GOT3 (cell line): ENCODE data around the gene LHPP.

Experiments
- DNase-seq: peaks from one replicate; lab custom pipeline; 2025; ENCODE audit warnings: mixed read lengths; lab: John Stamatoyannopoulos, UW

Gene LHPP

GRCh38 chr10:124496620-124497019, 35.0 kb downstream of the LHPP start:
- no peak for DNase-seq

GRCh38 chr10:124497196-124497881, 35.7 kb downstream of the LHPP start:
- DNase-seq: no peak

- DNase-seq: no peak
These were observed 36.4 kb downstream of the LHPP start for GRCh38 chr10:124498056-124498455.

DNA sequence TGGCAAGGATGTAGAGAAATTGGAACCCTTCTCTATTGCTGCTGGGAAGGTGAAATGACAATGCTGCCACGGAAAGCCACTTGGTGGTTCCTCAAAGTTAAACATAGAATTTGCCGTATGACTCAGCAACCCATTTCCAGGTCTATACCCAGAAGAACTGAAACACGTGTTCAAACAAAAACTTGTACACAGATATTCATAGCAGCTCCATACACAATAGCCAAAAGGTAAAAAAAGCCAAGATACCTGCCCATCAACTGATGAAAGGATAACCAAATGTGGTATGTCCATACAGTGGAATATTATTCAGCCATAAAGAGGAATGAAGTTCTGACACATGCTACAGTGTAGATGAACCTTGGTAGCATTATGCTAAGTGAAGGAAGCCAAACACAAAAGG, 39.1 kb downstream of the LHPP start:
- DNase-seq: no peak

- no peak for DNase-seq
These were observed 43.1 kb downstream of the LHPP start for GRCh38 chr10:124504711-124505110.

GRCh38 chr10:124505279-124505678, 43.7 kb downstream of the LHPP start:
- DNase-seq: no peak

DNA sequence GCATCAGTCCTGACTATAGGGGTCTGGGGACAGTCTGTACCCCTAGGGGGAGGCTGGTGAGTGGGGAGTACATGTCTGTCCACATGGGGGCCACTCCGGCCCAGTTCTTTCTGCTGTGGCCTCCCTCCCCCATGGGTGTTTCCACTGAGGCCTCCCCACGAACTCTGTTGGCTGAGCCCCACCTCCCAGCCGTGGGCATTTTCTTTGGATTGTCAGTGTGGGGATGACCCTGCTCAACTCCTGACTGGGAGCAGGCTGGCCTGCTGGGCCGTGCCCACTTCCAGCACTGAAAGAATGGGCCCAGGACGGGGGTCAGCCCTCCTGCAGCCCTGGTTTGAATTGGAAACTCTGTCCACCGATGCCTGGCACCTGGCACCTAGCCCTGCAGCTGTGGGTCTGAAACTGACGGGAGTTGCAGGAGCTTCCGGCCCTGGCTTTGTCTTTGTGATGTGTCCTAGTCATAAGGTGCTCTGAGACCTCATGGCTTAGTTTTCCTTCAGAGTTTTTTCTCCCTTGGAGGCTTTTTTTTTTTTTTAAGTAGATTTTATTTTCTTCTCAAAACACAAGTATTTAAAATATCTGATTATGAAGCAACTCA, 46.5 kb downstream of the LHPP start:
- no peak for DNase-seq

DNA sequence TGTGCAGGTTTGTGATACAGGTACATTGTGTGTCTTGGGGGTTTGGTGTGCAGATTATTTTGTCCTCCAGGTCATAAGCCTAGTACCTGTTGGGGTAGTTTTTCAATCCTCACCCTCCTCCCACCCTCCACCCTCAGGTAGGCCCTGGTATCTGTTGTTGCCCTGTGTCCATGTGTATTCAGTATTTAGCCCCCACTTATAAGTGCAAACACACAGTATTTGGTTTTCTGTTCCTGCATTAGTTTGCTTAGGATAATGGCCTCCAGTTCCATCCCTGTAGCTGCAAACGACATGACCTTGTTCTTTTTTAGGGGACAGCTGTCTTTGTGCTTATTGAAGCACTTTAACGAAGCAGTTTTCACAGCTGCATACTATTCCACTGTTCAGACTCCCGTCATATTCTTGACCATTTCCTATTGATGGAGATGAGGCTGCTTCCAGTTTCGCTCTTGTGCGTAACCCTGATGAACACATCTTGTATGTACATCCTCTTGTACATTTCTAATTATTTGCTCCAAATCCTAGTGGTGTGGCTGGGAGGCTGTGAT, 47.4 kb downstream of the LHPP start:
- DNase-seq: no peak

DNA sequence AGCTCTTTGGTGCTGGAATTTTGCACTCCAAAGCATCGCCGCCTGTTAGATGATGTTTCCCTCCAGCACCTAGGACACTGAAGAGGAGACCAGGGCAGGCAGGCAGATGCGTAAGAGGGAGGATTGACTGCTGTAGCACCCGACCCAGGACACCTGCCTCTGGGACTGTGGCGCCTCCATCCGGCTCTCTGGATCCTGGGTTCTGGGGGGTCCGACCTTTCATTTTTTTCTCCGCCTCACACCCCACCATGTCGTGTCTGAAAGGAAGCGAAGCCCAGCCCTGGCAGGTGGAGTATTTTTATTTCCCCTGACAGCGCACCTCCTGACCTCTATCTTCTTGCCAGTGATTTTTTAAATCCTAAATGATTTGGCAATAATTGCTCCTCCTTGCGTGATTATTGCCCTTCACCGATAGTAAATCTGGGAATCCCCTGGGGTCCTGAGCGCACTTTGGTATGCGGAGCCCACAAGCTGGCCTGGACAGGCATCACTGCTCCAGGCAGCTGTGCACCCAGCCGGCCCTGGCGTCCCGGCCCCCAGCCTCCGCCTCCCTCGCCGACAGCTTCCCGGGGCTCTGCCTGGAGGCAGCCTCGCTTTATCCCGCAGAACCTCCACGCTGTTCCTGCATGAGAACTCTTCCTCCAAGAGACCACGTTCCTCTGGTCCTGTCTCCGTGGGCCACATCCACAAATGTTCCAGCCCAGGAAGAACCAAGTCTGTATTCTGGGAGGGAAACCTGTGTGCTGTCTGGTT, 48.4 kb downstream of the LHPP start:
- DNase-seq: no peak

DNA sequence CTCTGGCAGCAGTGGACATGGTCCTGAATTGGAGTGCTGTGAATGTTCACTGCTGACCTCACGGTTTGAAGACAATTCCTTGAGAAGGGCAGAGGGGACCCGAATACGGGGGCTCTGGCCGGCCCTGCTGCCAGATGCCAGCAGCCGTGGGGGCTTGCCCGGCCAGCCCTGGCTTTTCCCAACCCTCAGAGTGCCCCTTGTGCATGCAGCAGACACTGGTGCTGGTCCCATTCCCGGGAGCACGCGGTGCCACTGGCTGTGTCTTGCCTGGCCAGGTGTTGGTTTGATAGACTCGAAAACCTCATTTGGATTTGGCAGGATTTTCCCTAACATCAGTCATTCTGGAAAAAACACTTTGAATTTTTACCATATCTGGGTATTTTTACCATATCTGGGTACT, 49.1 kb downstream of the LHPP start:
- no peak for DNase-seq

DNA sequence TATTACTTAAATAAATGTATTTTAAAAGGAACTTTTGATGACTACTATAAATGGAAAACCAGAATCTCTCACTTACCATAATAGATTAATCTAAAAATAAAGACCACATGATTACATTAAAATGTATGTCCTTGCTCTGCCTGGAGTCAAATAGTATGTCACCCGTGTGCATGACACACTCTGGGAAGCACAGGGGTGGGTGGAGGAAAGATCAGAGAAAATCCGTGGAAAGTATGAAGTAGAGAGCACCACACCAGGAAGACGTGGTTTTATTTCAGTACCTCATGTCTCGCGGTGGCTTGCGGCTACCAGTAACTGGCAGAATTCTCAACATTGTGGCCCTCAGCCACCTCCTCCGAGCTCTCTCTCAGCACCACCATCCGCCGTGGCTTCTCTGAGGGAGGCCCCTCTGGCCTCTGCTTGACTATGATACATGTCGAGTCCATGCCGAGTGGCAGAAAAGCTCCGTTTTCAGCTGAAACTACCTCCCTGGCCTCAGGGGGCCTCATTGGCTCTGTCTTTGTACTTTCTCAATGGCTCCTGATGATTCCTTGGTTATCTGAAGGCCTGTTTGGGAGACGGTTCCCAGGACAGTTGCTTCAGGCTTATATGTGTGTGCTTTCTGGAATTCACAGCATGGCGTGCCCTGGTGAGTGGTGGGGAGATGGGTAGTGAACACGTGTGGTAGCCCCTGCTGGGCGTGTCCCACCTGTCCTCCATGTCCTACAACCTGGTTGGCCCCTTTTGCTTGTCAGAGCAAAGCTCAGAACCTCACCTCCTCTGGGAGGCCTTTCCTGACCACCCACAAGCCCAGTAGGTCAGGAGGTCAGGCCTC, 49.8 kb downstream of the LHPP start:
- DNase-seq: no peak

- no peak for DNase-seq
These were observed 50.4 kb downstream of the LHPP start for GRCh38 chr10:124512040-124512428.

- DNase-seq: no peak
These were observed 51.0 kb downstream of the LHPP start for GRCh38 chr10:124512600-124512999.

- no peak for DNase-seq
These were observed 53.8 kb downstream of the LHPP start for GRCh38 chr10:124515244-124515970.

DNA sequence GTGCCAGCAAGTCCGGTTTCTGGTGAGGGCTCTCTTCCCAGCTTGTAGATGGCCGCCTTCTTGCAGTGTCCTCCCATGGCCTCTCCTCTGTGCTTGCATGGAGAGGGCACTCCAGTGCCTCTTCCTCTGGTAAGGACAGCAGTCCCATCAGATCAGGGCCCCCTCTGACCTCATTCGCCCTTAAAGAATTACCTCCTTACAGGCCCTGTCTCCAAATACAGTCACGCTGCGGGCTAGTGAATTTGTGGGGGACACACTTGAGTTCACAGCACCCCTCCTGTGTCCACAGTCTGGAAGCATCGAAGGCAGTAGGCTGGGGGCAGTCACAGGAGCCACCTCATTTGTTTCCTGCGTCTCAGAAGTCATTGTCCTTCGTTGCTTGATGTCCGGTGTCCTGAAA, 54.6 kb downstream of the LHPP start:
- DNase-seq: no peak

- DNase-seq: no peak
These were observed 55.2 kb downstream of the LHPP start for GRCh38 chr10:124516746-124517397.

DNA sequence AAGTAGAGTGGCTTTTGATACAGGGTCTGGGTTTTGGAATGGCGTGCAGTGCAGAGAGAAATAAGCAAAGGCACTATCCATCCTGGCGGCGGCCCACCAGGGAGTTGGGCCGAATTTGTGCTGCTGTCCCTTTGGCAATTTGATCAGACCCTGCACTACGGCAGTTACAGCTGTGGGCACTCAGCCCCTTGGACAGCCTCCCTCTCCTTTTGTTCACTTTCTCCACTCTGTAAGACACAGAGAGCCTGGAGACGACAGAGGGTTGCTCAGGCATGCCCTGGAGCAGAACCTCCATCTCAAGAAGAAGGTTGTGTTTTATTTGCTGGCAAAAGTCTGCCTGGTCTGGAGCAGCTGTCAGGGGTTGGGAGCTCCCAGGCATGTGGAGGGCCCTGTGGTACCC, 55.8 kb downstream of the LHPP start:
- no peak for DNase-seq

DNA sequence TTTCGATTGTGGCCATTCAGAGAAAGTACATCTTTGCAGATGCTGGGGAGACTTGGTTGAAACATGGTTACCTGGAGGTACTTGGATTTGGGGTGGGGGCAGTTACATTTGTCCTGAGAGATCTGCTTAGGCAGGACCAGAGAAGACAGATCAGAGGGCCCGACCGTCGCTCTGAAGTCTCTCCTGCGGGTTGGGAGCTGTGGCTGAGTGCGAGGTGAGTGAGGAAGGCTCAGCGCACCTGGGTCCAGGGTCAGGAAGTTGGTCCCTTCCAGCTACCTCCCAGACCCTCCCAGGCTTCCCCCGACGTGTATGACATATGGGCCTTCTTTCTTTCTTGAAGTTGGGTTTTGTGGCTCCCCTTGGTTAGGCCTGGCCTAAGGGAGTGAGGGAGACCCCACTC, 56.3 kb downstream of the LHPP start:
- DNase-seq: no peak

DNA sequence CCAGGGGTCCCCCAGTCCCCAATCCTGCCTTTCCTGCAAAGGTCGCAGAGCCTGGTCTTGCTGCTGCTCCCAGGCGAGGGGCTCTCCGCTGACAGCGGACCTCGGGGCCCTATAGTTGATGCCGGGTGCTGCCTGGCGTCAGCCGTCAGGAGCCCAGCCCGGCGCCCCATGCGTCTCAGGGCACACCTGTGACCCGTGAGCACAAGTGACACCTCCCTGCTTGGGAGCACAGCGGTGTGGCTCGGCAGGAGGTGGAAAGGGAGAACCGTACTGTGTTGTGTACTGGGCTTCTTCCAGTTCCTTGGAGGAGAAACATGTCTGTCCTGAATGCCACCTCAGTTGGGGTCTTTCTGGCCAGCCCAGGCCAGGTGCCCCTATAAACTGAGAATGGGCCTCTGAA, 56.7 kb downstream of the LHPP start:
- DNase-seq: no peak

GRCh38 chr10:124520558-124521428, 59.2 kb downstream of the LHPP start:
- no peak for DNase-seq
